ENCODE results near the gene TGFBRAP1.

- TF ChIP-seq POLR2A (IDR thresholded peaks at IDR 0.05; ENCODE audit: low read depth, low read length) (no peak), POLR2AphosphoS5 (IDR thresholded peaks at IDR 0.05; ENCODE audit: low read depth, low read length) (no peak), TAF1 (IDR thresholded peaks at IDR 0.05; ENCODE audit: borderline replicate concordance, low read depth, low read length) (no peak)
Observed at GRCh38 chr2:105288133-105288532, 41.4 kb downstream of the TGFBRAP1 start.

Measured in GM12892 (cell line).